SK-N-SH (cell line): ENCODE data around the gene ZIC1.

Experiments
- CHD2 ChIP-seq: fragments of 150-350 bp; IDR thresholded peaks from 2 replicates; pipeline ENCODE4 v1.6.1; 2018; ENCODE audit warnings: low read length; ENCODE audit not compliant: partially characterized antibody
- JUND ChIP-seq: IDR thresholded peaks from 2 replicates; pipeline ENCODE4 v1.4.0; 2012
- MXI1 ChIP-seq: IDR thresholded peaks from 2 replicates; pipeline ENCODE4 v1.6.1; 2012; ENCODE audit warnings: mild to moderate bottlenecking, low read depth, low read length, improper control_type of control experiment
- TF ChIP-seq, protein P1 (sequence below): IDR thresholded peaks from 2 replicates; pipeline ENCODE4 v1.4.0; 2012; ENCODE audit warnings: low read depth, borderline replicate concordance
- TF ChIP-seq, protein P2 (sequence below): fragments of 200-600 bp; sonication (generic); IDR thresholded peaks from 2 replicates; pipeline ENCODE4 v1.6.1; 2017; ENCODE audit warnings: antibody characterized with exemption, mild to moderate bottlenecking, moderate library complexity
- TF ChIP-seq, protein P3 (sequence below): IDR thresholded peaks from 2 replicates; pipeline ENCODE4 v1.4.0; 2012; ENCODE audit warnings: low read depth

DNA sequence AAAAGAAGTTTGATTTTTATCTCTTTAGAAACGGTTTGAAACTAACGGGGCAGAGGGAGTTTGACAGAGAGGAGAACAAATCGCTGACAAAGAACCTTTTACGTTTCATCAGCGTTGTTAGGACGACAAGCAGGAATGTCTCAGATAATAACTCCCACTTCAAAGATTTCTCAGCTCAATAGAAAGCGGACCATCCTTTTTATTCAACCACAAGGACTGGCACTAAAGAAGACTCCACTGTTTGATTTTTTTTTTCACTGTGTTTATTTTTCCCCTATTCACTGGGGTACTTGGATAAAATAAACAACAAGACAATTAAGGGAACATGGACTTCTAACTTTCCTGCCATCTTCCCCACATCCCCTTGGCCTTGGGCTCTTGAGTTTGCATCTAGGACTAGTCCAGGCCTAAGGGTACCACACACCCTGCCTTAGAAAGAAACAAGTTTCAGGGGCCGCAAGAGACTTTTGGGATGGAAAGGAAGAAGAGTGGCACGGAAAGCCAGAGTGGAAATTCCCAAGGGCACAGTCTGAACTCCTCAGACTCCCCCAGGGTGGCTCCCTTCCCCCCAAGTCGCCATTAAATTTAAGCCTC is 21.8 kb upstream of the ZIC1 start:
- TF ChIP-seq, protein P1, sequence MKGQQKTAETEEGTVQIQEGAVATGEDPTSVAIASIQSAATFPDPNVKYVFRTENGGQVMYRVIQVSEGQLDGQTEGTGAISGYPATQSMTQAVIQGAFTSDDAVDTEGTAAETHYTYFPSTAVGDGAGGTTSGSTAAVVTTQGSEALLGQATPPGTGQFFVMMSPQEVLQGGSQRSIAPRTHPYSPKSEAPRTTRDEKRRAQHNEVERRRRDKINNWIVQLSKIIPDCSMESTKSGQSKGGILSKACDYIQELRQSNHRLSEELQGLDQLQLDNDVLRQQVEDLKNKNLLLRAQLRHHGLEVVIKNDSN = no peak
- TF ChIP-seq, protein P2, sequence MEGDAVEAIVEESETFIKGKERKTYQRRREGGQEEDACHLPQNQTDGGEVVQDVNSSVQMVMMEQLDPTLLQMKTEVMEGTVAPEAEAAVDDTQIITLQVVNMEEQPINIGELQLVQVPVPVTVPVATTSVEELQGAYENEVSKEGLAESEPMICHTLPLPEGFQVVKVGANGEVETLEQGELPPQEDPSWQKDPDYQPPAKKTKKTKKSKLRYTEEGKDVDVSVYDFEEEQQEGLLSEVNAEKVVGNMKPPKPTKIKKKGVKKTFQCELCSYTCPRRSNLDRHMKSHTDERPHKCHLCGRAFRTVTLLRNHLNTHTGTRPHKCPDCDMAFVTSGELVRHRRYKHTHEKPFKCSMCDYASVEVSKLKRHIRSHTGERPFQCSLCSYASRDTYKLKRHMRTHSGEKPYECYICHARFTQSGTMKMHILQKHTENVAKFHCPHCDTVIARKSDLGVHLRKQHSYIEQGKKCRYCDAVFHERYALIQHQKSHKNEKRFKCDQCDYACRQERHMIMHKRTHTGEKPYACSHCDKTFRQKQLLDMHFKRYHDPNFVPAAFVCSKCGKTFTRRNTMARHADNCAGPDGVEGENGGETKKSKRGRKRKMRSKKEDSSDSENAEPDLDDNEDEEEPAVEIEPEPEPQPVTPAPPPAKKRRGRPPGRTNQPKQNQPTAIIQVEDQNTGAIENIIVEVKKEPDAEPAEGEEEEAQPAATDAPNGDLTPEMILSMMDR = no peak
- TF ChIP-seq JUND (no peak), MXI1 (no peak), CHD2 (no peak)
- TF ChIP-seq, protein P3, sequence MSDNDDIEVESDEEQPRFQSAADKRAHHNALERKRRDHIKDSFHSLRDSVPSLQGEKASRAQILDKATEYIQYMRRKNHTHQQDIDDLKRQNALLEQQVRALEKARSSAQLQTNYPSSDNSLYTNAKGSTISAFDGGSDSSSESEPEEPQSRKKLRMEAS = no peak
